Hematopoietic multipotent progenitor cell treated with erythropoietin and hydrocortisone succinate and interleukin-3 and kit ligand, for 6 days (in vitro differentiated cells): ENCODE data around the gene ZNF518B.
"Not testable (repeated sequence)": the region's sequence is repeated elsewhere in the genome, so short reads cannot be mapped to it uniquely, and the experiment has no call there.

Experiments used
- DNase-seq: peaks from one replicate; pipeline ENCODE4 v3.0.0-alpha.2; 2015

The ZNF518B gene

GRCh38 chr4:10455133-10455532, 2.1 kb downstream of the ZNF518B start:
- no peak for DNase-seq

GRCh38 chr4:10454726-10455125, 2.5 kb downstream of the ZNF518B start:
- no peak for DNase-seq

- peak; percentile 53 for DNase-seq
Observed at GRCh38 chr4:10454121-10454520, 3.1 kb downstream of the ZNF518B start.

GRCh38 chr4:10448991-10449390, 8.2 kb downstream of the ZNF518B start:
- no peak for DNase-seq

GRCh38 chr4:10442976-10443375, 14.2 kb downstream of the ZNF518B start:
- no peak for DNase-seq

GRCh38 chr4:10441512-10441911, 15.7 kb downstream of the ZNF518B start:
- no peak for DNase-seq

GRCh38 chr4:10438924-10439323, 18.3 kb downstream of the ZNF518B start:
- DNase-seq: no peak

GRCh38 chr4:10437735-10438134, 19.5 kb downstream of the ZNF518B start:
- no peak for DNase-seq

- not testable (repeated sequence) for DNase-seq
Observed at GRCh38 chr4:10427680-10428079, 29.5 kb downstream of the ZNF518B start.

GRCh38 chr4:10421344-10422055, 35.7 kb downstream of the ZNF518B start:
- peak; percentile 9 for DNase-seq

- DNase-seq: no peak
Observed at GRCh38 chr4:10417740-10418139, 39.5 kb downstream of the ZNF518B start.

- DNase-seq: no peak
Observed at GRCh38 chr4:10416441-10416840, 40.8 kb downstream of the ZNF518B start.

- DNase-seq: no peak
Observed at GRCh38 chr4:10413177-10413576, 44.0 kb downstream of the ZNF518B start.

- no peak for DNase-seq
Observed at GRCh38 chr4:10405672-10406071, 51.6 kb downstream of the ZNF518B start.

- DNase-seq: peak; percentile 81
Observed at GRCh38 chr4:10403633-10404445, 53.4 kb downstream of the ZNF518B start.

GRCh38 chr4:10395971-10396580, 61.1 kb downstream of the ZNF518B start:
- peak; percentile 27 for DNase-seq
